ENCODE measurements around the gene TANGO2.

TANGO2 gene

DNA sequence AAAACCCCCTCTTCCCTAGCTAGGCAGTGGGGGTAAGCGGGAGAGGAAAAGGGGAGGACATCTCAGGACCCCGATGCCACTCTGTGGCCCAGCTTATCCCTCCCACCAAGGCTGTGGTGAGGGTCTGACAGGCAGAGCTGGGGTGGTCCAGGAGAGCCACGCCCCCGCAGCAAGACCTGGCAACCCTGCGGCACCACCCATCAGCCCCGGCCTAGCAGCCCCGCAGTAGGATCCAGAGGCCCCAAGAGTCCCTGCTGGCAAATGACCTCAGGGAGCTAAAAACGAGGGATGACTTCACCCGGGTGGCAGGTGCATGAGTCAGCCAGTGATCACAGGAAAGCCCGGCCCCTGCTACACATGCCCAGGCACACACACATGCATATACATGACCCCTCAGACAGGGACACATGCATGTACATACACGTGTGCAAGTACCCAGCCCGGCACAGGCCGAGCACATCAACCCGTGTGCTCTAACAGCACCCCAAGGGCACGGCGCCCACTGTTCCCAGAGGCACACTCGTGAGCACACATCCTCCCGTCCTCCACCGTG lies 36.6 kb upstream of the TANGO2 start:
- DNase-seq = peak; percentile 85

- no peak for DNase-seq
These were observed 35.8 kb upstream of the TANGO2 start for GRCh38 chr22:19984851-19985811.

DNA sequence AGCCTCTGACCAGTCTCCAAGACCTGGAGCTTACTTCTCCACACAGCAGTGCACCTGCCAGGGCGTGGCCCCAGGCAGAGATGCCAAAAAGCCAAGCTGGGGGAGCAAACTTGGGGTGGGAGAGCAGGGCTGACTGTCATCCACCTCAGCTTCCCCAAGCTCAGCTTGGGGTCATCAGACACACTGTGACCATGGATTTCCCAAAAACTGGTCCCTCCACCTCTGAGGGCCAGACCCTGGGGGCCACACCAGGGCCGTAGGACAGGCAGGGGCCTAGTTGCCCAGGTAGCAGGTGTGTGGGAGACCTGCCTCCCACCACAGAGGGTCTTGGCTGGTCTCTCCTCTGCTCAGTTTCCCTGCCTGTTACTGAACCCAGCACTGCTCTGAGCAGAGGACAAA lies 34.9 kb upstream of the TANGO2 start:
- no peak for DNase-seq

GRCh38 chr22:19986410-19987341 lies 34.2 kb upstream of the TANGO2 start:
- peak; percentile 76 for DNase-seq

DNA sequence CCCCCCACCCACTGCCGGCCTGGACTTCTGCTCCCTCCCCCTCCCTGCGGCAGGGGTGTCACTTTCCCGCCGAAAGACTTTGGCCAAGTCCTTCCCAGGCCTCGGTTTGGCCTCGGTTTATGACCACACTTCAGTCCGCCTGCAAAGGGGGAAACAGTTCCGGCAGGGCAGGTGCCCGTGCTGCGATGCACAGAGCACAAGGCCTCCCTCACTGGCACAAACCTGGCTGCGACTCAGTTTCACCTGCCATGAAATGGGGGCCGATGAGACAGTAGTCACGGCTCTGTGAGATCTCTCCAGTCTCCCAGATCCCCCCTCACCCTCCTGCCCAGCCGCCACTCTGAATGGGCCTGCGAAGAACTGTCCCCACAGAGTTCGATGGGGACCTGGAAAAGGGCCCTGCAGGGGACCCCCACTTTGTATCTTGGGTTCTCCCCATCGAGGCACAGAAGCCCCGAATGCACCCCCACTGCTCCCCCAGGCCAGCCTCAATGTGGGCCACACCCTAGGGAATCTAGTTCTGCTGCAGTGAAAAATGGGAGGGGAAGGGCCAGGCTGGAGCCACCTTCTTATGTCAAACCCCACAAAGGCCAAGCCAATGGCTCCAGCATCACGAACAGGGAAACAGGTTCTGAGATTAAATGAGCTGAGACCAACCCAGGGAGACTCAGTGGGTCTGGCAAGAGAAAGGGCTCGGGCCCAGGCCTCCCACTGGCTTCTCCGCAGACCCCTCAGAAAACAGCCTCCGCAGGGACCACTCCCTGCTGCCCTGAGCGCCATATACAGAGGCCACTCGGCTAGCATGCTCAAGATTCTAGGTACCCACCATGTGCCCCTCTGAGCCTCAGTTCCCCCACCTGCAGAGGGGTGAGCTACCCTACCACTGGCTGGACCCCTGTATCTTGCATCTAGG lies 33.3 kb upstream of the TANGO2 start:
- DNase-seq = no peak

GRCh38 chr22:19988331-19988808 lies 32.5 kb upstream of the TANGO2 start:
- no peak for DNase-seq

GRCh38 chr22:19988965-19989724 lies 31.8 kb upstream of the TANGO2 start:
- no peak for DNase-seq

DNA sequence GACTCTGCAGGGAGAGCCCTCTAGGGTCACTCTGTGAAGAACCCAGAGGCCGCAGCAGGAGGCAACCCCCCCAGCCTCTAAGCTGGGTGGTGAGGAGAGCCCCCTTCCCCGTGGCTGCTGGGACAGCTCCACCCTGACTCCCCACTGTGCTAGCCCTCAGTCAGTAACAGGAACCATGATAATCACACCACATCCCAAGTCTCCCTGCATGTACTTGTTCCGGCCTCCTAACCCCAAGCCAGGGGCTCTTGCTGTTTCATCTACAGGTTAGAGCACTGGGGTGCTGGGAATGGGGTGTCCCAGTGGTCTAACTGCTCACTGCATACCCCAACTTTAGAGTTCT lies 31.2 kb upstream of the TANGO2 start:
- DNase-seq = no peak

DNA sequence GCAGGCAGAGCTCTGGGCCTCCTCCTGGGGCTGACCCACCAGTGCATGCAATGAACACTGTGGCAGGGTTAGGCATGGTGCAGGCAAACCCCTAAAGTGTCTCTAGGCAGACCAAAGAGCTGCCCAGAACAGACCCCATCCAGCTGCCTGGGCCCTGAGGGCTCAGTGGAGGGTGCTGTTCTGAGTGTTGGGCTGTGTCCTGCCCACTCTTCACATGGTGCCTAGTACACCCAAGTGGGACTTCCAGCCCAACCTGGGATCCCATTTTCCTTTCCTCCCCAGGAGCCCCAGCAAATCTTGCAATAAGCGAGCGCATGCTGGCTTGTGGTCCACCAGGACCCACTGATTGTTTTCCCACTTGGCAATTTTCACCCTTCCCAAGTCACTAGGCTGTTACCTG lies 30.7 kb upstream of the TANGO2 start:
- DNase-seq = no peak

GRCh38 chr22:19990609-19991394 lies 30.1 kb upstream of the TANGO2 start:
- DNase-seq = no peak

DNA sequence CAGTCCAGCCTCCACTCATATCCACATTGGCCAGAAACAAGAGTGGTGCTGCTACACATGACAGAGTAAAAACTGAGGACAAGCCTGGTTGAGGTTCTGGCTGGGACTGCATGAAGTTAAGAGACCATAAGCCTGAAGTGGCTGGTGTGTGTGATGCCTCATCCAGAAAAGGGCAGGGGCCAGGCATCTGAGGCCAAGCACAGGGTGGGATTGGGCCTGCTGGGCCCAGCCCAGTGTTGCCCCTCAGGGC lies 29.6 kb upstream of the TANGO2 start:
- no peak for DNase-seq

DNA sequence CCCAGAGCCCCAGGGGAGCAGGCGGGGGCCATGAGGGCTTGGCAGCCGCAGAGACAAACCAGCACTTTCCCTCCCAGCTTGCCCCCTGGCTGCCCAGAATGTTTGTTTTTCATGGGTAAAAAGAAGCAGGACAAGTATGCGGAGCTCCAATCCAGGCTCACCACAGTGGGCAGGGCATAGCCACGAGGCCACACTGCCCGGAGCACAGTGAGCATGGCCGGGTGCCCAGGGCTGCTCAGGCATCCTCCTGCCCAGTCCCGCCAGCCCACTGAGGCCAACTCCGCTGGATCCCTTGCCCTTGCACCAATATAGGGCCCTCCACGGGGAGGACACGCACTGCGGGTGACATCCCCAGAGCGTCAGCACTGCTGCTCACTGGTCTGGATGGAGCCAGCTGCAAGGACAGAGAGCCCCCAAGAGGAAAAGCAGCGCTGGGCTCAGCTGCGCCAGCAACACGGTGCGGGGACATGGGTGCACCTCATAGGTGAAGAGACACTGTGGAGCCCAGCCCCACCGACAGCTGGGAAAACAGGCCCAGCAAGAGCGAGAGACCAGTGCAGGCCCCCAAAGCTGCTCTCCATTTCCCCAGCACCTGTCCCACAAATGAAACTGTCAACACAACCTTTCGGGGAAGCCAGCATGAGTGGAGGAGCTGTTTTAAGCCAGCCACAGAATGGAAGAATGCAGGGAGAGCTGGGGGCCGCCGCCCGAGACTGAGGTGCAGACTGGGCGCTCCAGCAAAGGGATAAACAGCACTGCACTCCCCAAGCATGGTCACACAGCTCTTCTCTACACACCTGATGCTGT lies 29.1 kb upstream of the TANGO2 start:
- DNase-seq = no peak

GRCh38 chr22:19992481-19992911 lies 28.4 kb upstream of the TANGO2 start:
- DNase-seq = no peak

GRCh38 chr22:19992921-19993355 lies 28.0 kb upstream of the TANGO2 start:
- DNase-seq = no peak

- DNase-seq = no peak
These were observed 27.0 kb upstream of the TANGO2 start for GRCh38 chr22:19993926-19994325.

DNA sequence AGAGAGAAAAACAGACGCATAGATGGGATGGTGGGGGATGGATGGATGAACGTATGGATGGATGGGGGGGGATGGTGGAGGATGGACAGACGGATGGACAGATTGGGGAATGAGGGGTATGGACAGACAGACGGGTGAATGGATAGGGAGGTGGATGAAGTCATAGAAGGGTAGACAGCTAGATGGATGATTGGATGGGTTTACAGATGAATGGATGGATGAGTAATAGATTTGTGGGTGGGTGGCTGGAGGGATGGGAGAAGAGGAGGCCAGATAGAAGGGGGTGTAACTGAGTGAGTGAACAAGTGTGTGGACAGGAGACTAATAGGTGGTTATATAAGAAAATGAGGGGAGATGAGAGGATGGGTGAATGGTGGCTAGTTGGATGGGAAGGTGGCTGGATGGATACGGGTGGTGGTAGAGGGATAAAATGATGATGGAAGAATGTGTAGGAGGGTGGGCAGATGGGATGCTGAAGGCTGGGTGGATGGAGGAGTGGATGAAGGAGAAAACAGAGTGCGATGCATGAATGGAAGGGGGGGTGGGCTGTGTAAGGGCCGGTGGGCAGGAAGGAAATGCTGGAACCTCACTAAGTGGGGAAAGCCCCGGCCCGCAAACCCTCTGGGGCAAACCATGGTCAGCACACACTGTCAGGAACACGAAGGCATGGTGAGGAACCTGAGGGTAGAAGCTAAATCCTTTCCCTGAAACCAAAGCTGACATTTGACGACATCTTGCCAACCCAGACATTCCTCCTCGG lies 25.9 kb upstream of the TANGO2 start:
- no peak for DNase-seq

GRCh38 chr22:19995611-19996339 lies 25.1 kb upstream of the TANGO2 start:
- DNase-seq = no peak

DNA sequence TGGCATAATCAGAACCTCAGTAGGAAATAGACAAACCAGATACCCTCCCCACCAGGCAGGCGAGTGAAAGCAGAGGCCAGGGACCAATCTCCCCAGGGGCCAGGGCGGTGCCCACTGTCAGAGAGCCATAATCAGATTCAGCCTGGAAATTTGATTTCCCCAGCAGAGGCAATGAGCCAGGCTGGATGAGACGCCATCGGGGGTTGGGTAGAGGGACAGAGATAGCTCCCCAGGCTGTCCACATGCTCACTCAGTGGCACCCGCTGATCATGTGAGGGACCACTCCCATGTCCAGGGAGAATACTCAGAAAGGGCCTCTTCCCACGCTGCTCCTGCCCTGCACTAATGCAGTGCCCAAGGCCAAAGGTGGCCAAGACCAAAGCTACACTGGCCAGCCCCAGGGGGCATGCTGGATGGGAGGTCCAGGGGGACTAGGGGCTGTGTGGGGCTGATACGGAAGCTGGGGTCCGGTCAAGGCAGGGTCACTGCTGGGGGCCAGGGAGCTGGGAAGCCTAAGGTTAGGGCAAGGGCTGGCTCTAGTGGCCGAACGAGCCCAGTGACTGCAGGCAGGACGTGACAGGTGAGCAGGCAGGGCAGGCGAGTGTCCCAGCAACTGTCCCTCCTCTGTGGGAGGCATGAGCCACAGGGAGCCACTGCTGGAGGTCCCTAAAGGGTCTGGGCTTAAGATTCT lies 24.1 kb upstream of the TANGO2 start:
- no peak for DNase-seq

Measured in EL (cell line).